AG09319 (cell line): ENCODE data around the gene CCDC78.

ENCODE experiments used
- DNase-seq: peaks from one replicate; pipeline ENCODE4 v3.0.0-alpha.2; 2010; ENCODE audit warnings: low read depth; ENCODE audit errors: extremely low read depth
- CTCF ChIP-seq: IDR thresholded peaks from 2 replicates; pipeline ENCODE4 v1.5.1; 2011; ENCODE audit warnings: low read depth, mild to moderate bottlenecking, inconsistent platforms, low read length, moderate library complexity

CCDC78 gene

DNA sequence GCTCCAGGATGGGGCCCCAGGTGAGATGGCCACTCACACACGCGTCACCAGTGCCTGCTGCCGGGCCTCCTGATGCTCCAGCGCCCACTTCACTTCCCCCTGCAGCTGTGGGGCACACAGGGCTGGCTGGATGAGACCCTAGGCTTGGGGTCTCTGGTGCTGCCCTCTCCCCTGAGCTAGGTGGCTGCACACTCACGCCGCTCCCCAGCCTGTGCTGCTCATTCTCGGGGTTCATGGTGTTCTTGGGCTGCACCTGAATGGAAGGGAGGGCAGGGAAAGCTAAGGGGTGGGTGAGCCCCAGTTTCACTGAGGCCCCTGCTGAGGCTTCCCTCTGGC, 1.2 kb downstream of the CCDC78 start:
- DNase-seq, result no peak
- TF ChIP-seq CTCF, result no peak

- TF ChIP-seq CTCF, result no peak
- no peak for DNase-seq
Observed at GRCh38 chr16:724188-725040, 1.8 kb downstream of the CCDC78 start.

- no peak for TF ChIP-seq CTCF
- DNase-seq, result no peak
Observed at GRCh38 chr16:723695-724094, 2.5 kb downstream of the CCDC78 start.

- TF ChIP-seq CTCF, result no peak
- DNase-seq, result no peak
Observed at GRCh38 chr16:722835-723633, 3.2 kb downstream of the CCDC78 start.

DNA sequence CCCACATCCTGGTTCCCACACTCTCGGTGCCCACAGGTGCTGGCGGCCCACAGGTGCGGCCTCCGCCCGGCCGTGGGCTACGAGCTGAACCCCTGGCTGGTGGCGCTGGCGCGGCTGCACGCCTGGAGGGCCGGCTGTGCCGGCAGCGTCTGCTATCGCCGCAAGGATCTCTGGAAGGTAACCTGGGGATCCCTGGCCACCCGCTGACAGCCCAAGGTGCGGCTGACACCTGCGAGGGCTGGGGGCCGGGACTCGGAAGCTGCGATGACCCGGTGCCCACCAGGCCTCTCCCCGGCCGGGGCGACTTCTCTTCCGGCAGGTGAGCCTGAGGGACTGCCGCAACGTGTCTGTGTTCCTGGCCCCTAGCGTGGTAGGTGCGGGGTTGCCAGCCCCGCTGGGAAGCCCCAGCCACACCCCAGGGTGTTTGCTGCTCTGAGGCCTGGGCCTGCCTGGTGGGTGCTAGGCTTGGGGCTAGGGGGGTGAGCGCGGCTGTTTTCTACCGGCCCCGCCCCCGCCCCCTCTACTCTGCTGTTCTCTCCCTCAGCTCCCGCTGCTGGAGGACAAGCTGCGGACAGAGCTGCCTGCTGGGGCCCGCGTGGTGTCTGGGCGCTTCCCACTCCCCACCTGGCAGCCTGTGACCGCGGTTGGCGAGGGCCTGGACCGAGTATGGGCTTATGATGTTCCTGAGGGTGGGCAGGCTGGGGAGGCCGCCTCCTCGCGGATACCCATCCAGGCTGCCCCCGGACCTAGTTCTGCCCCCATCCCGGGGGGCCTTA, 4.3 kb downstream of the CCDC78 start:
- no peak for TF ChIP-seq CTCF
- no peak for DNase-seq

DNA sequence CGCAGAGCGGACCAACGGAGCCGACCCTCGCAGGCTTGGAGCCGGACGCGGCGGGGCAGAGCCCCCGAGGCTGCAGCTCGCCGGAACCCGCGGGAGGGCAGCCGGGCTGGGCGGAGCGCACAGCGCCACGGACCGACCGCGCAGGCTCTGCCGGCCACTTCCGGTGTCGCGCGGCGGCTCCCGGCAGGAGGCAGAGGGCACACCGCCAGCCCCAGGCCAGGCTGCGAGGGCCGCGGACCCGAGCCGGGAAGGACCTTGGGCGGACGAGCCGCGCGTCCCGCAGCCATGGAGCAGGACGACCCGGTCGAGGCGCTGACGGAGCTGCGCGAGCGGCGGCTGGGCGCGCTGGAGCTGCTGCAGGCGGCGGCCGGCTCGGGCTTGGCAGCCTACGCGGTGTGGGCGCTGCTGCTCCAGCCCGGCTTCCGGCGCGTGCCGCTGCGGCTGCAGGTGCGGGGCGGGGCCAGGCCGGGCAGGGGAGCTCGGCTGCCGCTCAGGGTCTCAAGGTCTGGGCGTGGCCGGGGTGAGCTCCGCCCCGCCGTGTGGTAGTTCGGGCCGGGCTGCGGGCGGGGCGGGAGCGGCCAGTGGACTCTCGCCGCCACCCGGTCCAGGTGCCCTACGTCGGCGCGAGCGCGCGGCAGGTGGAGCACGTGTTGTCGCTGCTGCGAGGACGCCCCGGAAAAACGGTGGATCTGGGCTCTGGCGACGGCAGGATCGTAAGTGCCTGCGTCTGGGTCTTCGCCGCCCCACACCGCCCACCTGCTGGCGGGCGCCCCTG, 5.1 kb downstream of the CCDC78 start, which contains the start of gene ANTKMT:
Gene ANTKMT, plus strand, starts transcription at position 157 of the 775 bp plus-strand sequence. Its CDS starts 129 bp downstream, at position 286.
- no peak for DNase-seq
- no peak for TF ChIP-seq CTCF
